ENCODE results near the gene NUMB.

GRCh38 chr14:73307261-73307660, 151.1 kb downstream of the NUMB start:
- no peak for TF ChIP-seq POLR2A (IDR thresholded peaks at IDR 0.05; ENCODE audit: low read length)
- TF ChIP-seq GATA1 (IDR thresholded peaks at IDR 0.05; ENCODE audit: low read depth, low read length): no peak

Measured in erythroblast (primary cell).